Small intestine (tissue), 7 donors: ENCODE results near the gene KIAA1217. TPM values are rescaled to one million over a fixed set of nuclear protein-coding genes. Genes with fewer than 3 reads are reported as not detected.

ENCODE experiments used
- DNase-seq, 2 donors: peaks; one replicate each; pipeline versions ENCODE4 v3.0.0 to v3.0.0-alpha.2; 2013
- FAIRE-seq: peaks from 2 replicates; lab custom pipeline; 2012; peaks lifted over from hg19 to GRCh38; lab: Jason Lieb, UNC
- H3K27ac ChIP-seq, 3 donors: one replicate each; pipeline ENCODE4 v1.5.1; 2013; ENCODE audit warnings: low read length in 2 of 3, mild to moderate bottlenecking in 2 of 3, control low read depth in 1 of 3, inconsistent platforms in 1 of 3, low read depth in 1 of 3, moderate library complexity in 1 of 3
- H3K27me3 ChIP-seq, 3 donors: one replicate each; pipeline ENCODE4 v1.6.1; 2013; ENCODE audit warnings: low read length in 3 of 3, inconsistent platforms in 1 of 3; ENCODE audit not compliant: control insufficient read depth in 3 of 3, insufficient read depth in 3 of 3
- H3K36me3 ChIP-seq, 3 donors: one replicate each; pipeline ENCODE4 v1.6.1; 2013; ENCODE audit warnings: low read length in 3 of 3, inconsistent platforms in 1 of 3, low read depth in 1 of 3, mild to moderate bottlenecking in 1 of 3, moderate library complexity in 1 of 3; ENCODE audit not compliant: control insufficient read depth in 3 of 3, insufficient read depth in 2 of 3
- H3K4me1 ChIP-seq, 3 donors: one replicate each; pipeline ENCODE4 v1.6.1; 2013; ENCODE audit warnings: low read length in 2 of 3, inconsistent platforms in 1 of 3, low read depth in 1 of 3, mild to moderate bottlenecking in 1 of 3, moderate library complexity in 1 of 3; ENCODE audit not compliant: control insufficient read depth in 3 of 3, insufficient read depth in 2 of 3
- H3K4me3 ChIP-seq, 3 donors: one replicate each; pipeline ENCODE4 v1.5.1; 2013; ENCODE audit warnings: low read length in 3 of 3, control low read depth in 1 of 3, inconsistent platforms in 1 of 3, low read depth in 1 of 3, mild to moderate bottlenecking in 1 of 3, moderate library complexity in 1 of 3
- H3K9me3 ChIP-seq, 2 donors: one replicate each; pipeline ENCODE4 v1.6.1; 2013; ENCODE audit warnings: low read depth in 1 of 2, low read length in 1 of 2; ENCODE audit not compliant: control insufficient read depth in 2 of 2, insufficient read depth in 1 of 2
- WGBS, 3 donors: extraction: QIAGEN DNeasy Blood & Tissue Kit; methylation state at CpG; one replicate each; pipeline ENCODE4 v1.1.7; 2013; 5-methylcytosine and 5-hydroxymethylcytosine counted together
- polyA plus RNA-seq, 4 donors: library from polyadenylated mRNA; stranded (reverse) in 3 of 4; unstranded in 1 of 4; fragments of 200-250 nt in 3 of 4; fragments of 120-200 nt in 1 of 4; gene quantifications; one replicate each; pipeline versions ENCODE4 v1.2.1 to v1.2.3, GENCODE V29; 2013
- donor health status: healthy with polysubstance abuse.
- donor health status: control.
- donor health status: control.
- donor health status: Bipolar disorder and iron deficiency.
- donor health status: healthy.

The KIAA1217 gene
- polyA plus RNA-seq, 4 donors: 9.0 to 55.1 (median 11.0) TPM

- Histone ChIP-seq H3K9me3 (no peaks in the 10 kb centered on the region), H3K27me3 (peaks cover 0 to 2% (median 0%) of the 10 kb centered on the region in 3 donors), H3K27ac (no peak overlapping the region), H3K4me1 (peaks cover 0 to 33% (median 0%) of the 10 kb centered on the region in 3 donors), H3K4me3 (no peak overlapping the region), H3K36me3 (peaks cover 0 to 9% (median 0%) of the 10 kb centered on the region in 3 donors)
- WGBS, 3 donors: 71 to 73% (median 71%) methylated on average over 5 of the region's 5 CpGs
- DNase-seq (no peak), FAIRE-seq (no peak)
Measured at GRCh38 chr10:24241536-24242040, 32.6 kb downstream of the KIAA1217 start.

DNA sequence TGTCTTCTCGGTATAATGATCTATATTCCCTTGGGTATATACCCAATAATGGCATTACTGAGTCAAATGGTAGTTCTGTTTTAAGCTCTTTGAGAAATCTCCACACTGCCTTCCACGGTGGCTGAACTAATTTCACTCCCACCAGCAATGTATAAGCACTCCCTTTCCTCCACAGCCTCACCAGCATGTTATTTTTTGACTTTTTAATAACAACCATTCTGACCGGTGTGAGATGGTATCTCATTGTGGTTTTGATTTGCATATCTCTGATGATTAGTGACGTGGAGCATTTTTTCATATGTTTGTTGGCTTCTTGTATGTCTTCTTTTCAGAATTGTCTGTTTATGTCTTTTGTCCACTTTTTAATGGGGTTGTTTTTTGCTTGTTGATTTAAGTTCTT lies 33.6 kb downstream of the KIAA1217 start:
- FAIRE-seq (no peak), DNase-seq (no peak)
- peaks cover 0 to 23% (median 0%) of the 10 kb centered on the region in 3 donors for H3K4me1 ChIP-seq
- H3K27me3 ChIP-seq: peaks cover 0 to 2% (median 0%) of the 10 kb centered on the region in 3 donors
- H3K36me3 ChIP-seq: peaks cover 0 to 14% (median 0%) of the 10 kb centered on the region in 3 donors
- H3K4me3 ChIP-seq: no peak overlapping the region
- WGBS, 3 donors: 70 to 85% (median 77%) methylated on average over 4 of the region's 4 CpGs
- no peaks in the 10 kb centered on the region for H3K9me3 ChIP-seq
- H3K27ac ChIP-seq: no peak overlapping the region

DNA sequence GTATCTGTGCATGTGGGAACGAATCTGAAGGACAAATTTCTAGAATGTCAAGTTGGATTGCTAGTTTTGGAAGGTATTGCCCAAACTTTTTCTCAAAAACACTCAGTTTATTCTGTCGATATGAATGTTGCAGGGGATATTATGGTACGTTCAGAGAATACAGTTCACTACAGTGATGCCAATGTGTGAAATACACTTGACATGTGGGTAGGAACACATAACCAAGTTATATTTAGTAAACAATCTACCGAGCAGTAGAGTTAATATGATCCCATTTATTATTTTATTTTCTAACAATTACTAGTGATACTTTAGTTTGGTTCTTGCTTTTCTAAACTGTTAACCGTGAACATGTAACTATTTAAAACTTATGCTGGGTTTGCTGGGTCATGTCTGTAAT lies 37.4 kb downstream of the KIAA1217 start:
- FAIRE-seq: no peak
- WGBS, 3 donors: 72 to 77% (median 74%) methylated on average over 5 of the region's 5 CpGs

DNA sequence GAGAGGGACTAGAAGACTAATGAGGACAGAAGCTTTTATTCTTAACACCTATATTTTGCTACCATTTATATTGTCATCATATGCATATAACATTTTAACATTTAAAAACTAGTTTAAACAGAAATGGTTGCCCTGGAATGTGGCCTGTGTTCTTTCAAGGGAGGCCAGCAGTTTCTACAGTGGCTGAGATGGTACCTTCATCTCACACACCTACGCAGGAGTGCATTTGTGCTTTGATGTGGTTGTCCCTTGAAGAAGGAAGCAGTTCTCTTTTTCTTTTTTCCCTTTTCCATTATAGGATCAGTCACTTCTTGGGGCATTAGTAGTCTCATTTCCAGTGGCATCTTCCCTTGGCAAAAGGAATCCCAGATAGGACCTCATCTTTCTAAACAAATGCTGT lies 38.9 kb downstream of the KIAA1217 start:
- 54 to 84% (median 55%) methylated on average over 1 of the region's 1 CpG for WGBS, 3 donors
- no peak overlapping the region for H3K4me3 ChIP-seq
- H3K27ac ChIP-seq: no peak overlapping the region
- peaks cover 0 to 17% (median 0%) of the 10 kb centered on the region in 3 donors for H3K36me3 ChIP-seq
- no peak for FAIRE-seq
- no peaks in the 10 kb centered on the region for H3K4me1 ChIP-seq
- no peak for DNase-seq
- H3K27me3 ChIP-seq: peaks cover 0 to 2% (median 0%) of the 10 kb centered on the region in 3 donors
- no peaks in the 10 kb centered on the region for H3K9me3 ChIP-seq

More for the DNA sequence above, 37.4 kb downstream of the KIAA1217 start:
- H3K9me3 ChIP-seq: no peaks in the 10 kb centered on the region
- peaks cover 0 to 14% (median 0%) of the 10 kb centered on the region in 3 donors for H3K36me3 ChIP-seq
- H3K4me1 ChIP-seq: no peaks in the 10 kb centered on the region
- no peak for DNase-seq
- H3K4me3 ChIP-seq: no peak overlapping the region
- H3K27ac ChIP-seq: no peak overlapping the region
- peaks cover 0 to 2% (median 0%) of the 10 kb centered on the region in 3 donors for H3K27me3 ChIP-seq

- Histone ChIP-seq H3K4me3 (no peak overlapping the region), H3K36me3 (peaks cover 0 to 17% (median 0%) of the 10 kb centered on the region in 3 donors), H3K27me3 (peaks cover 0 to 2% (median 0%) of the 10 kb centered on the region in 3 donors), H3K27ac (no peak overlapping the region), H3K9me3 (no peaks in the 10 kb centered on the region), H3K4me1 (no peaks in the 10 kb centered on the region)
- FAIRE-seq (no peak), DNase-seq (no peak)
- 85 to 89% (median 87%) methylated on average over 9 of the region's 9 CpGs for WGBS, 3 donors
Measured at GRCh38 chr10:24249829-24250415, 41.0 kb downstream of the KIAA1217 start.

DNA sequence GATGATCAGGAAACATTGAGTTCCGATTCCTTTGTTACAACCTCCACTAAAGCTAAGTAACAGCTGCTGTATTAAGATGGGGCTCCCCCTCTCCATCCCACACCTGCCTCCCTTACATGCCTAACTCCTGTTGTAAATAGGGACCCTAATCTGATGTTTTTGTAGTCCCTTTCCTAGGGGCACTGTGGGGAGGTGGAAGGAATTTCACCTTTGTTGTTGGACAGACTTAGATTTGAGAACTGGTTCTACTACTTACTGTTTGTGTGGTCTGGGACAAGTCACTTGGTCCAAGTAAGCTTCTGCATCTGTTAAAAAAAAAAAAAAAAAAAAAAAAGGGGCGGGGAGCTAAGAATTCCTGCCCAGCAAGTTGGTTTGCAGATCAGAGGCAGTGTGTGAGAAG lies 42.6 kb downstream of the KIAA1217 start:
- H3K27ac ChIP-seq: no peak overlapping the region
- peak in 1 of 2 donors; percentile 24 for DNase-seq
- 25 to 60% (median 31%) methylated on average over 2 of the region's 2 CpGs for WGBS, 3 donors

GRCh38 chr10:24254180-24254579 lies 45.2 kb downstream of the KIAA1217 start:
- Histone ChIP-seq H3K4me3 (no peak overlapping the region), H3K27ac (no peak overlapping the region), H3K4me1 (no peaks in the 10 kb centered on the region), H3K27me3 (no peaks in the 10 kb centered on the region), H3K36me3 (peaks cover 0 to 27% (median 0%) of the 10 kb centered on the region in 3 donors), H3K9me3 (no peaks in the 10 kb centered on the region)
- no peak for DNase-seq
- FAIRE-seq: no peak
- 89 to 96% (median 90%) methylated on average over 3 of the region's 3 CpGs for WGBS, 3 donors

More for the DNA sequence above, 42.6 kb downstream of the KIAA1217 start:
- Histone ChIP-seq H3K36me3 (peaks cover 0 to 22% (median 0%) of the 10 kb centered on the region in 3 donors), H3K27me3 (no peaks in the 10 kb centered on the region), H3K4me3 (no peak overlapping the region), H3K4me1 (no peaks in the 10 kb centered on the region), H3K9me3 (no peaks in the 10 kb centered on the region)
- no peak for FAIRE-seq

DNA sequence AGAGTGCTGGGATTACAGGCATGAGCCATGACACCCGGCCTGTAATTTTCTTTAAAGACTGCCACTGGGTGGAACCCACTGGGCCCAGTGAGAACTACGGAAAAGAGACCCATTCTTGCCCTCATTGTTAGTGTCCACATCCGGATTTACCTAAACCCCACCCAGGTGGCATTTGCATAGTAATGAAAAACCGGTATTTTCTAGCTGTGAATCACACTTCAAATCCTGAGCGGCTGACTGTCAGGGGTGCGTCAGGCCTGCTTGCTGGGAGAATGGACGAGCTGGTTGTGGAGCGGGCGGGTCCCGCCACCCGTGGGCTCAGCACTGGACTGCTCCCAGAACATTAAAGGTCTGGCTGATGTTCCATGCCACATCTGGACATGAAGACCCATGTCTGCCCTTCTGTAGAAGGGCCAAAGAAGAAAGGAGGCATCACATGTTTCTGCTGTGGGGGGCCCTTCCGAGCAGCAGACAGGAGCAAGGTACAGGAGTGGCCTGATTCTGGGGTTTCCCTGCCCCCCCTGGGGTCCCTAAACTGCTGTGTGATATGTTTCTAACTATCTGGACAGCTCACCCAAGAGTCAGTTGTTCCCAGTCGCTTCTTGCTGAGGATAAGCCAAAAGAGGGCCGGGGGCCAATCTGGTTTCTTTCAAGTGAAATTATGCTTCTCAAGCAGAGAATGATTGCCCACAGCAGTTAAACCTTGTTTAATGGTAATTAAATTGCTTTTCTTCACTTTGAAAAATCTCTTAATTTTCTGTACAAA lies 46.4 kb downstream of the KIAA1217 start:
- peaks cover 0 to 27% (median 0%) of the 10 kb centered on the region in 3 donors for H3K36me3 ChIP-seq
- DNase-seq (no peak), FAIRE-seq (no peak)
- H3K9me3 ChIP-seq: no peaks in the 10 kb centered on the region
- no peak overlapping the region for H3K4me3 ChIP-seq
- no peak overlapping the region for H3K27ac ChIP-seq
- 83 to 87% (median 86%) methylated on average over 14 of the region's 14 CpGs for WGBS, 3 donors
- H3K4me1 ChIP-seq: no peaks in the 10 kb centered on the region
- H3K27me3 ChIP-seq: no peaks in the 10 kb centered on the region
